Stimulated activated CD8-positive, alpha-beta memory T cell treated with anti-CD3 and anti-CD28 coated beads, Interleukin-15, amount 100 ng/mL, for 48 hours (primary cell): ENCODE results near the gene SLC4A3.
A peak's percentile ranks its signal among the peaks of the same experiment; 100 is the strongest.
"Not testable (repeated sequence)": the region's sequence is repeated elsewhere in the genome, so short reads cannot be mapped to it uniquely, and the experiment has no call there.

Experiments used
- DNase-seq, 2 donors: peaks; one replicate each; pipeline ENCODE4 v3.0.0-alpha.2; 2020; ENCODE audit warnings: low read depth in 2 of 2

SLC4A3 gene

DNA sequence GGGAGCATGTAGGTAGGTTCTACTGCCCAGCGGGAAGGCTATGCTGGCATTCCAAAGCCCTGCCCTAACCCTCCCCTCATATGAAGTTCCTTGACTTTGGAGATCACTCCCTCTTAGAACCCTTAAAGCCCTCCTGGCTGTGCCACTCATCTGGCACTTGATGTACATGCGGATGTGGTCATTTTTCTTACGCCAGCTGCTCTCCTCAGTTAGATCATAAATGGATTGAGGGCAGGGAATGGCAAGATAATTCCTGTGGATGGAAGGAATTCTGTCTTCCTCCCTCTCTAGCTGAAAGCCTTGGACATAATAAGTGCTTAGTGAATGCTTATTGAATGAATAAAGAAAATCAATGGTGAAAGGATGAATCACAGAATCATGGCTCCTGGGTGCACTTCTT, 51.6 kb downstream of the SLC4A3 start:
- DNase-seq: no peak

DNA sequence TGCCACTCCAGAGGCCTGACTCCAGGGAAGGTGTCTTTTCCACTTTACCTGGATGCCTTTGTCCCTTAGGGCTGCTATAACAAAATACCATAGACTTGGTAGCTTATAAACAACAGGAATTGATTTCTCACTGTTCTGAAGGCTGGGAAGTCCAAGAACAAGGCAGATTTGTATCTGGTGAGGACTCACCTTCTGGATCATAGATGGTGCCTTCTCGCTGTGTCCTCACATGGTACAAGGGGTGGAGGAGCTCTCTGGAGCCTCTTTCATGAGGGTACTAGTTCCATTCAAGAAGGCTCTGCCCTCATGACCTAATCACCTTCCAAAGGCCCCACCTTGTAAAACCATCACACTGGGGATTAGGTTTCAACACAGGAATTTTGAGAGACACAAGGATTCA, 52.1 kb downstream of the SLC4A3 start:
- DNase-seq: no peak

DNA sequence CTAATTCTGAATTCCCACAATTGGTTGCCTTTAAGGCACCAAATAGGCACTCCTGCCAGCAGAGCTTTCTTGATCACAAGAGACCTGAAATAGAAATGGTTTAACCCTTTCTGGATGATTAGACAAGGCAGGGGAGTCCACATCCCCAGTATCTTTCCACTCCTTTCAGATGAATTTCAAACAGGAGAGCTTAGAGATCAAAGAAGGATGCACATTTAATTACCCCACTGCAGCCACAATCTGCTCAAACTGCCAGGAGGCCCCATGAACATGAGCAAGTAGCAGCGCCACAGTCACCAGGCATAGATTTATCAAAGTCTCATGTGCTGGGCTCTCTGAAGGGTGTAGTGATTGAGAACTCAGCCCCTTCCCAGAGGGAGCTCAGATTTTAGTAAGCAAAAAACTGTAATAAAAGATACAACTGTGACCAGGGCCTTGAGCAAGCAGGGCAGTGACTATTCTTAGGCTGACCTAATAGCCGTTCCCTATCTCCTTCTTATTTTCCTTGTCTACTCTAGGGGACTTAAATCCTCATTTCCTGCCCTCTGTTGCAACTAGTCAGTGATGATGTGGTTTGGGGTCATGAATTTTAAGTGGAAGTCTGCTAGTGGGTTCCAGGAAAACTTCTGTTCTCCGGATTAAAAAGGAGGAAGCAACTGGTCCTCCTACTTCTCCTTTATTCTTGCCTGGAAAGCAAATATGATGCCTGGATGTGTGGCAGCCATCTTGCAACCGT, 53.7 kb downstream of the SLC4A3 start:
- no peak for DNase-seq

DNA sequence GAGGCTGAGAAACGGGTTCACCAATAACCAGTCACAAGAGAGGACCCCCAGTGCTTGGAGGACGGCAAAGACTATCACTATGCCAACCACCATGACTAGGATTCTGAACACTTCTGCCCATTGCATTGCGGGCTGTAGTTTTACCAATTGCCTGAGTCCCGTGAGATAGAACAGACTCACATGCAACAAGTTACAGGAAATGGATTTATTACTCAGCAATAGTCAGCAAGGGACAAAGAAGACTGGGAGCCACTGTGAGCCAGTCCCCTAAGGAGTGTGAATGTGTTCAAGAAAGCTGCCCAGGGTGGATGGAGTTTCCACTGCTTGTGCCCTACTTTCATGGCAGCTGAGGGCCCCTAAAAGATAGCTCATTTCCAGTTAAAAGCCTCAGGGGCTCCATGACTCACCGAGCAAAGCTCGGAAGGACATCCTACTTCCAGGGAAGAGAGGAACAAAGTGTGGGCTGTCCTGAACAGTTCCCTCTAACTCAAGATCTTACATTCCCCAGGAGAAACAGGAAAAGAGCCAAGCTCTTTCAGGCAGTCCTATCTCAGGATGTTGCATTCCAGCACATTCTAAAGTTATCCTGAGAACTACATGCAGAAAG, 54.4 kb downstream of the SLC4A3 start:
- no peak for DNase-seq

DNA sequence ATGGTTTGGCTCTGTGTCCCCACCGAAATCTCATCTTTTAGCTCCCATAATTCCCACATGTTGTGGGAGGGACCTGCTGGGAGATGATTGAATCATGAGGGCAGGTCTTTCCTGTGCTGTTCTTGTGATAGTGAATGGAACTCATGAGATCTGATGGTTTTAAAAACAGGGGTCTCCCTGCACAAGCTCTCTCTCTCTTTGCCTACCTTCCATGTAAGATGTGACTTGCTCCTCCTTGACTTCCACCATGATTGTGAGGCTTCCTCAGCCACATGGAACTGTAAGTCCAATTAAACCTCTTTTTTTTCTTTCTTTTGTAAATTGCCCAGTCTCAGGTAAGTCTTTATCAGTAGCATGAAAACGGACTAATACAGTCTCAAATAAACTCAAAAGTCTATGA, 56.0 kb downstream of the SLC4A3 start:
- DNase-seq: not testable (repeated sequence)

DNA sequence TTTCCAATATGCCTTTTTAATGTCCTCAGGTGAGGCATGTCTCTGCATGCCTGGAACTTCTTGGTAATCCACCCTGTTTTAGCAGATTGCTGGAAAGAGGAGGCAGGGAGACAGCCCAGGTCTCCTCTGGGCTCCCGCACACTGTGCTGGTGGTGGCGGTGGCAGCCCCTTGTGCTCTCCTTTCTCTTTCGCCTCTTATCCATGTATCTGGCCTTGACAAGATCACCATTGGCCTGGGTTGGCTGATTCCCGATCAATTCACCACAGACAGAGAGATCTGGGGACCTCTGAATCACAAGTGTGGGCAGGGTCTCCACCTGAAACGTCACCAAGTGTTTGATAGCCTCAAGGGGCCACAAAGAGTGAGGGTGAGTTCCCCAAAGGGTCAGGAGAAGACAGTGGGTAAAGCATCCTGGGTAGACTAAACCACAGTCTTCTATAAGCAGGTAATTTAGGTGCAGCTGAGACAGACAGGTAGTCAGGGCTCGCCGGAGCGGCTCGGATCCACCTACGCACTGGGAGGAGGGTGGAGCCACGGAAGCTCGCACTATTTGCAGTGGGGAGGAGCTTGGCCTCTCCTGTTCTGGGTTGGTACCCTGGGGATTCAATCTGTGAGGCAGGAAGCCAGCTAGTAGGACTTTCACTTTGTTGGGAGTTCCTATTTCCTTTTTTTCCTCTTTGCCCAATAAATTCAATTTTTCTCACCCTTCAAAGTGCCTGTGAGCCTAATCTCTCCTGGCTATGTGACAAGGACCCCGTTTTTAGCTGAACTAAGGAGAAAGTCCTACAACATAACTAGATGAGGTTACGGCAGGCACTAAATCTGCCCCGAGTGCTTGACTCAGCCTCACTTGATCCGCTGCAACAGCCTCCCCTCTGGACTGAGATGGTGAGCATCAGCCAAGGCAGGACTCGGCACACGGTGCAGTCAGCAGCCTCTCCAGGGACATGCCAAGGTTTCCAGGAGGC, 57.6 kb downstream of the SLC4A3 start:
- peak; percentile 33 to 50 for DNase-seq

DNA sequence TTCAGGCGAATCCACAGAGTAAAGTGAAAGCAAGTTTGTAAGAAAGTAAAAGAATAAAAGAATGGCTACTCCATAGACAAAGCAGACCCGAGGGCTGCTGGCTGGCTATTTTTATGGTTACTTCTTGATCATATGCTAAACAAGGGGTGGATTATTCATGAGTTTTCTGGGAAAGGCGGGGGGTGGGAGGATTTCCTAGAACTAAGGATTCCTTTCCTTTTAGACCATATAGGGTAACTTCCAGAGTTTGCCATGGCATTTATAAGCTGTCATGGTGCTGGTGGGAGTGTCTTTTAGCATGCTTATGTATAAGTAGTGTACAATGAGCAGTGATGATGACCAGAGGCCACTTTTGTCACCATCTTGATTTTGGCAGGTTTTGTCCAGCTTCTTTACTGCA, 59.8 kb downstream of the SLC4A3 start:
- no peak for DNase-seq

DNA sequence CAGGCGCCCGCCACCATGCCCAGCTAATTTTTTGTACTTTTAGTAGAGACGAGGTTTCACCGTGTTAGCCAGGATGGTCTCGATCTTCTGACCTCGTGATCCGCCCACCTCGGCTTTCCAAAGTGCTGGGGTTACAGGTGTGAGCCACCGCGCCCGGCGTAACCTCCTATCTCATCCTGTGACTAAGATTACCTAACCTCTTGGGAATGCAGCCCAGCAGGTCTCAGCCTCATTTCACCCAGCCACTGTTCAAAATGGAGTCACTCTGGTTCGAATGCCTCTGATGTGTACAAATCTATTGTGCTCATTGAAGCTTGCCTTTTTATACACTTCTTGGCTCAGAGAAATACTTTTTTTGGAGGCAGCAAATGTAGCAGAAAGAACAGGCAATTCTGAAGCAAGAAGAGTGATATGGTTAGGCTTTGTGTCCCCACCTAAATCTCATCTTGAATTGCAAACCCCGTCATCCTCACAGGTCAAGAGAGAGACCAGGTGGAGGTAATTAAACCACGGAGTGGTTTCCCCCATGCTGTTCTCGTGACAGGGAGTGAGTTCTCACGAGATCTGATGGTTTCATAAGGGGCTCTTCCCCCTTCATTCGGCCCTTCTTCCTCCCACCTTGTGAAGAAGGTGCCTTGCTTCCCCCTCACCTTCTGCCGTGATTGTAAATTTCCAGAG, 60.6 kb downstream of the SLC4A3 start:
- no peak for DNase-seq

DNA sequence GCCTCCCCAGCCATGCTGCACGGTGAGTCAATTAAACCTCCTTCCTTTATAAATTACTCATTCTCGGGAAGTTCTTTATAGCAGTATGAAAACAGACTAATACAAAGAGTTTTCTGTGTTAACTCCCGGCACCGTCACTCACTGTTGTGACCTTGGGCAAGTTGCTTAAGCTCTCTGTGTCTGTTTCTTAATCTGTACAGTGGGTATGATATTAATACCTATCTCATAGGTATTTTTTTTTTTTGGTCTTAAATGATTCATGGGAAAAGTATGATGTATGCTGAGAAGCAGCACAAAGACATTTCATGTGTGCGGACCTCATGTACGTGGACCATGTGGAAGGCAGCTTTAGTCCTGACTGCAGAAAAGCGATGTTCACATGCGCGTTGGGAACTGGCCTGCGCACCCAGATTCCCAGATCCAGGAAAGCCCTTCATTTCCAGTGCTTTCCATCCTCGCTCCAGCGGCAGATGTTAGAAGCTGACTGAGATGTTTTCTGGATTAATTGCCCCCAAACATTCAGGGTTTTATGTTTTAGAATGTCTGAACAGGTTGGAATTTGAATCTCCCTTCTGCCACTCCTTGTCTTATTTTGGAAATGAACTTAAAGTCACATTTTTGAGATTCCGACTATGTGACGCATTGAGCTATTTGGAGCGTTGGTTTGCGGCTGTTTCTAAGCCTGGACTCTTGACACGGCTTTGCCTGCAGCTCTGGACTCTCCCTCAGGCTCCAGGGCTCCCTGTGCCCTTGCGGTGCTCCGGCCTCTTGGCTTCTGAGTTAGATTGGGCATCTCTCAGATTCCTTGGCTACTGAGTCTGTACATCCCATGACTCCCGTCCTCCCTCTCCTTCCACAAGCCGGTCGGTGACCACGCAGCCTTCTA, 61.4 kb downstream of the SLC4A3 start:
- DNase-seq: no peak

DNA sequence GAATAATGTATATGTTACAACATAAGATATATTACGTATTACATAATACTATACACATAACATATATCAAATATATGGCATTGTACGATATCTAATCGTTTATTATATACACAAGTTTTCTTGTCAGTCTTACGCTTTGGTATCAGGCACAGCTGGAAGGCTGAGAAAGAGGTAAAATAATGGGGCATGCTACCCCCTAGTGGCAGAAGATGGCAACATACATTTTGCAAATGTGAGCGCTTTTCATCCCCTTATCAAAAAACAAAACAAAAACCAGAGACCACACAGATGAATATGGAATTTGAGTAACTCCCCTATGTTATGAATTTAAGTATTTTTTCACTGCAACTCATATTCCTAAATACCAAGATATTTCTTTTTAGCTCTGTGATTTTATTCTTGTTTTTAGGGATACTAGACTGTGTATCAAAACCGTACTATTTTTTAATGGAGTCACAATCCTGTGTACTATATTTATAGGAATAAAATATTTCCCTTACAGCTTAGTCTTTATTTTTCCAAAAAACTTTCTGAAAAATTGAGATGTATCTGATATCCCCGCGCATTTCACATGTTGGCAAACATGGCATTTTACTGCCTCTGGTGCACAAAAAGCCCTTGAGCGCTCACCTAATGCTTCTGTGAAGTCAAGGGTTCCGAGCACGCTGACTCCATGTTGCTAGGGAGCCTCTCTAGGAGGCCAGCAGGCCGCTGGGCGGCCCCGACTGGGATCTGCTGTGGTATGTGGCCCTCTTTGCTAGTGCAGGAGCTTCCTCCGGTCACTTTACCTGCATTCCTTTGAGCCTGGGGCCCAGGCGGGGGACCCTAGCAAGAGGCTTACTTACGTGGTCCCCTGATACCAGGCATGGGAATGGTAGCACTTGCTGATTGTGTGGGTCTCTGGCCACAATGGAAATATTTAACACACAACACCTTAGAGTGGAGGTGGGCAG, 62.5 kb downstream of the SLC4A3 start:
- DNase-seq: peak in 1 of 2 donors; percentile 2

DNA sequence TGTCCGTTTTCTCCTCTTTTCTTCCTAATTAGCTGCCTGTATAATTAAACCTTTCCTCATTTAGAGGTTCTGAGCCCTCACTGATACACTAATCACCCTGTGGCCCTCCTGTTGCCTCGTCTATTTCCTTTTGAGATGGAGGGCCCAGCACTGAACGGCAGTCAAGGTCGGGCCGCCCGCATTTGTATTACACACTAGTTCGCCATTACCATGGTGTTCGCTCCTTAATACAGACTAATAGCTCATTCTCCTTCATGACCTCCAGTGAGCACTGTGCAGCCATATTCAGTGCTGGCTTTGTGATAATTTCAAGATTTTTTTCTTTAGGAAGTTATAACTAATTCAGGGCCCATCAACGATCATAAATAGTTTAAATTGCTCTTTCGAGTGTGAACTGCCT, 64.1 kb downstream of the SLC4A3 start:
- no peak for DNase-seq
